T-helper 2 cell treated with Interferon-gamma antibody and Interleukin-4, amounts not matched to agents 5 μg/mL and 100 μg/mL, for 36 hours (primary cell): ENCODE results near the gene VAT1.

Experiments
- DNase-seq: peaks from one replicate; pipeline ENCODE4 v3.0.0; 2021; ENCODE audit warnings: low spot score
- H3K27ac Mint-ChIP-seq: one replicate; pipeline ENCODE4 v1.8.0; 2021; ENCODE audit warnings: mild to moderate bottlenecking, mixed read lengths
- H3K27me3 Mint-ChIP-seq: one replicate; pipeline ENCODE4 v1.8.0; 2021; ENCODE audit warnings: low read depth, mixed read lengths
- H3K36me3 Mint-ChIP-seq: one replicate; pipeline ENCODE4 v1.8.0; 2021; ENCODE audit warnings: low read depth, mixed read lengths
- H3K4me1 Mint-ChIP-seq: one replicate; pipeline ENCODE4 v1.8.0; 2021; ENCODE audit warnings: low read depth, mixed read lengths
- H3K4me3 Mint-ChIP-seq: one replicate; pipeline ENCODE4 v1.8.0; 2022; ENCODE audit warnings: mild to moderate bottlenecking, moderate library complexity, mixed read lengths
- H3K9me3 Mint-ChIP-seq: one replicate; pipeline ENCODE4 v1.8.0; 2021; ENCODE audit warnings: mixed read lengths

Gene VAT1

DNA sequence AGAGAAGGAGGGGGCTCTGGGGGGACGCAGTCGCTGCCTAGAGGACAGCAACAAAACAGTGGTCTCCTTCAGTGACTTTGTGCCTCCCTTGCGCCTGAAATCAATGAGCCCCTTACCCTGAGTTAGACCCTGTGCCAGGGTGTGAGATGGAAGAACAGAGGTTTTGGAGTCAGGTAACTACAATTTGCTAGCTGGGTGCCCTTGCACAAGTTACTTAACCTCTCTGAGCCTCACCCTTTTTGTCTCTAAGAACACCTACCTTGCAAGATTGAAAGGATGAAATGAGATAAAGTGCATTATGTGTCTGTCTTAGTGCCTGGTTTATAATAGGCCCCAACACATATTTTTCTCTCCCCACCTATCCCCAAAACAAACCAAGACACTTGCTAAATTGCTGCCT, 12.7 kb upstream of the VAT1 start:
- H3K27ac Mint-ChIP-seq = no peak overlapping the region
- H3K4me1 Mint-ChIP-seq = no peaks in the 10 kb centered on the region
- no peaks in the 10 kb centered on the region for H3K36me3 Mint-ChIP-seq
- H3K27me3 Mint-ChIP-seq = no peaks in the 10 kb centered on the region
- no peak for DNase-seq
- no peaks in the 10 kb centered on the region for H3K9me3 Mint-ChIP-seq
- H3K4me3 Mint-ChIP-seq = no peak overlapping the region

DNA sequence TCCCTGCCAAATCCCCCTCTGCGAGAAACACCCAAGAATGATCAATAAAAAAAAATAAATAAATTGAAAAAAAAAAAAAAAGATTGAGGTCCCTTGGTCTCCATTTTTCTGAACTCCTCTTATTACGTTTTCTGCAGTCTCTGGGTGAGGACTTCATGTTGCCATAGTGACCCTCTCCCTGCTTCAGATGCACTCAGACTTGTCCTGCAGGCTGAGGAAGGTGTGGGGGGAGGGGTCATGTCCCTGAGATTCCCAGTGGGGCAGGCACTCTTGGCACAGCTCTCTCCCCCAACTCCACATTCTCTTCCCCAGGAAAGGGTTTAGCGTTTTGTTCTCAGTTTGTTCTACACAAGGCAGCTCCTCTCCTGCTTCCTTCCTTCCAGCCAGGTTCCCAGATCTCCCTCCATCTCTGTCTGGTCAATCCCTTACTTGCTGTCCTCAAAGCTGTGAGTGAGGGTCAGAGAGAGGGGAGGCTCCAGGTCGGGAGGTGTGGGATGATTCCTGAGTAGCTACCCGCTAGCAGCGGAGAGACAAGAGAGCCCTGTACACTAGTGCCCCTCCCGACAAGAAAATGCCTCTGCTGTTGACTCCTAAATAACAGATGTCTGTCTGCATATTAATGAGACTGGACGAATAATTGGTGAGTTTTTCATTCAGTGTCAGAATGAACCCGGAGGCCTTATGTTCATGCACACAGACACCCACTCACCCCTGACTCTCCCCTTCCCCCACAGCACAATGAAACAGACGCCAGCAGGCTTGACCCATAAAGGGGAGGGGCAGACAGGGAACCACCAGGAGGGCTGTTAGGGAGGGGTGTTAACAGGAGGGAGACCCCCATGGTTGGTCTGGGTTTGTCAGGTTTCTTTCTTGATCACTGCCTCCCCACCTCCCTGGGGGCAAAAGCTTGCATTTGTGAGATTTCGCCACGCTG, 12.0 kb upstream of the VAT1 start:
- no peaks in the 10 kb centered on the region for H3K4me1 Mint-ChIP-seq
- no peaks in the 10 kb centered on the region for H3K9me3 Mint-ChIP-seq
- H3K27ac Mint-ChIP-seq = no peak overlapping the region
- DNase-seq = no peak
- no peak overlapping the region for H3K4me3 Mint-ChIP-seq
- H3K36me3 Mint-ChIP-seq = no peaks in the 10 kb centered on the region
- no peaks in the 10 kb centered on the region for H3K27me3 Mint-ChIP-seq

- DNase-seq = no peak
- H3K4me3 Mint-ChIP-seq = no peak overlapping the region
Observed at GRCh38 chr17:43031666-43032065, 9.5 kb upstream of the VAT1 start.

DNA sequence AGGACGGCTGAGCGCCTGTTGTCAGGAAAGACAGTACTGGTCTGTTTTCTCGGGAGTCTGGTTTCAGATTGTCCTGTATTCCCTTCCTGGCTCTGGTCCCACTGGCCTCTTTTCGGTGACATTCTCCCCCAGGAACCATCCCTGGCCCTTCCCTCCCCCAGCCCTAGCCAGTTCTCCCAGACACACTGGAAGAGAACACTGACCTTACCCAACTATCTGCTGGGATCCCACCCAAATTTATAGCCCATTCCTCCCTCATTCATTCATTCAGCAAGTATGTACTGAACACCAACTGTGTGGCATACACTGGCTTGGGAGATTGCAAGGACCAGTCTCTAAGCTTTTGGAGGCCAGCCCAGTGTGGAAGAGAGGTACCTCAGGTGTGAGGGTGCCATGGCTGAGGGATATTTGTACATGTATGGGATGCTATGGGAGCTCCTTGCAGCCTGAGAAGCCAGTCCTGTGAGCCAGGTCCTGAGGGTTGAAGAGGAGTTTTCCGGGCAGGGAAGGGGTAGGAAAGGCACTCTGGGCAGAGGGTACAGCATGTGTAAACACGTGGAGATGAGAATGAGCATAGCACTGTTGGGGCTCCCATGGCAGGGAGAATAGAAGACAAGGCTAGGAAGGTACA, 8.1 kb upstream of the VAT1 start:
- Mint-ChIP-seq H3K4me3 (no peak overlapping the region), H3K27me3 (peaks cover 3% of the 10 kb centered on the region), H3K4me1 (peaks cover 2% of the 10 kb centered on the region), H3K36me3 (no peaks in the 10 kb centered on the region), H3K9me3 (no peaks in the 10 kb centered on the region), H3K27ac (no peak overlapping the region)
- DNase-seq = no peak

More at GRCh38 chr17:43031666-43032065, 9.5 kb upstream of the VAT1 start:
- no peaks in the 10 kb centered on the region for H3K4me1 Mint-ChIP-seq
- no peak overlapping the region for H3K27ac Mint-ChIP-seq
- no peaks in the 10 kb centered on the region for H3K27me3 Mint-ChIP-seq
- H3K36me3 Mint-ChIP-seq = no peaks in the 10 kb centered on the region
- no peaks in the 10 kb centered on the region for H3K9me3 Mint-ChIP-seq

DNA sequence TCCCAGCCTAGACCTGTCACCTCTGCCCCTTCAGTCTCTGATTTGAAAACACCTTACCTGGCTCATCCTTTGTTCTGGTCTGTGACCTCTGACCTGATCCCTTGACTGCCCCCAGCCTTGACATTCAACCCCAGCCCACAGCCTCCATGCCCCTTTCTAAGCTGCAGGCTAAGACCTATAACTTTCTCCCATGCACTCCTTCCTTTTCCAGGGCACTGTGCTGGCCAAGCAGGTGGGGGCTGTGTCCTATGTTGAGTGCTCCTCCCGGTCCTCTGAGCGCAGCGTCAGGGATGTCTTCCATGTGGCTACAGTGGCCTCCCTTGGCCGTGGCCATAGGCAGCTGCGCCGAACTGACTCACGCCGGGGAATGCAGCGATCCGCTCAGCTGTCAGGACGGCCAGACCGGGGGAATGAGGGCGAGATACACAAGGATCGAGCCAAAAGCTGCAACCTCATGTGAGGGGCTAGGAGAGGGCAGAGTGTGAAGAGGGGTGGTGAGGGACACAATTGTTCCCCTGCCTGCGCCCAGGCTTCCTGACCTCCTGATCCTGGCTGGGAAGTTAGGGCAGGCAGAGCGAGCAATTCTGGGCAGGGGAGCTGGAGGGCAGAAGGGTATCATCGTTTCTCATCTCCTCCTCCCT, 6.2 kb upstream of the VAT1 start:
- H3K36me3 Mint-ChIP-seq = no peaks in the 10 kb centered on the region
- H3K27me3 Mint-ChIP-seq = peaks cover 10% of the 10 kb centered on the region
- H3K9me3 Mint-ChIP-seq = no peaks in the 10 kb centered on the region
- no peak overlapping the region for H3K27ac Mint-ChIP-seq
- H3K4me3 Mint-ChIP-seq = no peak overlapping the region
- no peak for DNase-seq
- H3K4me1 Mint-ChIP-seq = peaks cover 10% of the 10 kb centered on the region

DNA sequence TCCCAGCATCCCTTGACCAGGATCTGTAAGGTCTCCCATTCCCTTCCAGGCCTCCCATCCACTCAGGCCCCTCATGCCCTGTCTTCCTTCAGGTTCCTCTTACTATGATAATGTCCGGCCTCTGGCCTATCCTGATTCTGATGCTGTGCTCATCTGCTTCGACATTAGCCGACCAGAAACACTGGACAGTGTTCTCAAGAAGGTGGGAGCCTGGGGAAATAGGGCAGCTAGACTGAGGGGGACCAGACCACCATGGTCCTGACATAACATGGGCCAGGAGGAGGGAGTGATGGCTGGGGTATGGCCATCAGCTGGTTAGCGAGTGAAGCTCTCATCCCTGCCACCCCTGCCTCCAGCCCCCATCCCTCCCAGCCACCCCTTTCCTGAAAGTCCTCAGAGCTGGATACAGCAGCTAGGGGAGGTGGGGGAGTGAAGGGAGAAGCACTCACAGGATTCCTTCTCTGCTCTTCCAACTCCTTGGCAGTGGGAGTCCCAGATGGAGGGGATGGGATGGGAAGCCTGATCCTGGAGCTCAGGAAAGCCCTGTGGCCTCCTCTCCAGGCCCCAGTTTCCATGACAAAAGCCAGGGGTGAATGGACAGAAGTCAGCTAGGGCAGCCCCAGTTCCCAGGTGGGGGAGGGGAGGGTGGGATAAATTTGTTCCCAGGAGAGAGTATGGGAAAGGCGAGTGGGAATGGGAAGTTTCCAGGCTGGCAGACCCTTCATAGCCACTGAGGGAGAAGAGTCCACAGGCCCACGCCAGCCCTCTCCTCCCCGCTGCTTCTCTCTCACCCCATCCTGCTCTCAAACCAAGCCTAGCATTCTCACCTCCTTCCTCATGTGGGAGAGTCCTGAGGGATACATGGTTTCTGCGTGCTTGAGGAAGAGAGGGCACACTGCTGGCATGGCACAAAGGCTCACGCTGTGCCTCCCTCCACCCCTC, 5.2 kb upstream of the VAT1 start:
- no peak overlapping the region for H3K27ac Mint-ChIP-seq
- H3K27me3 Mint-ChIP-seq = peaks cover 10% of the 10 kb centered on the region

GRCh38 chr17:43026595-43026994, 4.4 kb upstream of the VAT1 start:
- Mint-ChIP-seq H3K36me3 (no peaks in the 10 kb centered on the region), H3K27me3 (peaks cover 10% of the 10 kb centered on the region), H3K27ac (no peak overlapping the region), H3K4me3 (no peak overlapping the region), H3K9me3 (no peaks in the 10 kb centered on the region), H3K4me1 (peaks cover 10% of the 10 kb centered on the region)
- DNase-seq = no peak

More for the DNA sequence above, 5.2 kb upstream of the VAT1 start:
- DNase-seq = no peak
- Mint-ChIP-seq H3K4me3 (no peak overlapping the region), H3K9me3 (no peaks in the 10 kb centered on the region), H3K4me1 (peaks cover 10% of the 10 kb centered on the region), H3K36me3 (no peaks in the 10 kb centered on the region)

- no peak overlapping the region for H3K27ac Mint-ChIP-seq
- H3K4me1 Mint-ChIP-seq = peaks cover 11% of the 10 kb centered on the region
- H3K4me3 Mint-ChIP-seq = peak overlapping the region; percentile 63
- no peaks in the 10 kb centered on the region for H3K9me3 Mint-ChIP-seq
- peaks cover 10% of the 10 kb centered on the region for H3K27me3 Mint-ChIP-seq
- no peaks in the 10 kb centered on the region for H3K36me3 Mint-ChIP-seq
- no peak for DNase-seq
Observed at GRCh38 chr17:43025766-43026537, 3.8 kb upstream of the VAT1 start.

DNA sequence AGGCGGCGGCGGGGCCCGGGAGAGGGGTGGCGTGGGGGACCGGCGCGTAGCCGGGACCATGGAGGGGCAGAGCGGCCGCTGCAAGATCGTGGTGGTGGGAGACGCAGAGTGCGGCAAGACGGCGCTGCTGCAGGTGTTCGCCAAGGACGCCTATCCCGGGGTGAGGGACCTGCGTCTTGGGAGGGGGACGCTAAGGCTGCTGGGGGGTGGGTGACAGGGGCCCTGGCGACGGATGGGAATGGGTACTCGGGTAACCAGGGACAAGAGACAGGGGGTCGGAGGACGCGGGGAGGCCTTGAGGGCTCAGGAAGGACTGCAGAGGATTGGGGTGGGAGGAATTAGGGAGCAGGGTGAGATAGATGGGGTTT, 3.1 kb upstream of the VAT1 start:
- Mint-ChIP-seq H3K27me3 (peaks cover 10% of the 10 kb centered on the region), H3K4me3 (peak overlapping the region; percentile 63), H3K4me1 (peaks cover 13% of the 10 kb centered on the region), H3K27ac (no peak overlapping the region), H3K36me3 (no peaks in the 10 kb centered on the region), H3K9me3 (no peaks in the 10 kb centered on the region)
- no peak for DNase-seq

DNA sequence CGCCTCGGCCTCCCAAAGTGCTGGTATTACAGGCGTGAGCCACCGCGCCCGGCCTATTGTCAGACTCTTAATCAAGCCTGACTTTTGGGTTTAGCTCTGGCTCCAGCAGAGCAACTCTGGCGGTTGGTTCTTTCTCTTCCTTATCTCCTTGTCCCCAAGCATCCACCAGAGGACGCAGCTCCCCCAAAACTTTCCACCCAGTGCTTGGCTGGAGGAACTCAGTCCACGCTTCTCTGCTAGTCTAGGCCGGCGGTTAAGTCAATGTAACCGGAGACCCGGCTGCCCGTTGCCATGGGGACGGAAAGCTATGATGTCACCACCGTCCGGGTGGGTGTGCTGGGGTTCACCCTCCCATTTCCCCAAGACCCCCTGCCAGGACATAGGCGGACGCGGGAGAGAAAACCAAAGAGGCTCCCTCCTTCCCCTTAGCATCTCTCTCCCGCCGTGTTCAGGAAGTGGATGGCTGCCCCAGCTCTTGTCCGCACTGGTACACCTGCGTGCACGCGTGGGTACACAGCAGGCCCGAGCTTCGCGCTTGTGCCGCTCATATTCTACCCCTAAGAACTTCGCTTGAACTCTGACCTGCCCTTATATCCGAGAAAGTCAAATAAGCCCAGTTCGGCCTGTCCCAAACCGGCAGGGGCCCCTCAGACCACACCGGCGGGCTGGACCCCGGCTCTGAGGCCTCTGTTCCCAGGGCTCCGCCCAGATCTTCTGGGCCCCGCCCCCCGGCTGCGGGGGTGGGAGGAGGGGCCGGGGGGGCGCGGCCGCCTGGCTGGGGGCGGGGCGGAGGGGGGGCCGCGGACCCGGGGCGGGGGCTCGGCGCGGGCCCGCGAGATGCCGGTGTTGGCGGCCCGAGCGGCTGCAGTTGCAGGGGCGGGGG, 2.5 kb upstream of the VAT1 start, which contains the start of gene RND2:
TSS of gene RND2 (plus strand) at position 825 of the 883 bp plus-strand sequence. CDS start 117 bp downstream, outside the sequence.
- H3K4me3 Mint-ChIP-seq = peak within 1 kb of the TSS; percentile 87
- H3K27ac Mint-ChIP-seq = peak within 1 kb of the TSS; percentile 65
- H3K36me3 Mint-ChIP-seq = no peaks in the 10 kb centered on the region
- H3K9me3 Mint-ChIP-seq = no peaks in the 10 kb centered on the region
- DNase-seq = peak; percentile 74
- peaks cover 10% of the 10 kb centered on the region for H3K27me3 Mint-ChIP-seq
- peaks cover 16% of the 10 kb centered on the region for H3K4me1 Mint-ChIP-seq

GRCh38 chr17:43020789-43021740, 1.1 kb downstream of the VAT1 start:
- Mint-ChIP-seq H3K36me3 (no peaks in the 10 kb centered on the region), H3K4me1 (peaks cover 25% of the 10 kb centered on the region), H3K9me3 (no peaks in the 10 kb centered on the region), H3K4me3 (peak overlapping the region; percentile 85), H3K27me3 (peaks cover 10% of the 10 kb centered on the region), H3K27ac (no peak overlapping the region)
- DNase-seq = no peak
